Measurements from ENCODE around the gene GJC2. TPM values are rescaled to one million over a fixed set of nuclear protein-coding genes. Genes with fewer than 3 reads are reported as not detected.

Gene GJC2
- total and polyA plus RNA-seq, 3 experiments from 2014 or later: 0.57 to 1.1 TPM; not detected in 1

GRCh38 chr1:228161866-228162265 lies 12.1 kb downstream of the GJC2 start:
- H3K27ac Mint-ChIP-seq: peak overlapping the region in 3 of 8 donors; percentile 43 to 64 (median 55)
- H3K9me3 ChIP-seq (ENCODE audit: low read length): no peaks in the 10 kb centered on the region
- CTCF ChIA-PET: interaction anchor here (1.5 kb wide), 1 partner anchor 16 kb away, joined by 3 read pairs; no protein-coding TSS in a partner anchor
- peaks cover 37% of the 10 kb centered on the region for H3K4me1 ChIP-seq (ENCODE audit: insufficient read depth, low read length)
- H3K36me3 ChIP-seq (ENCODE audit: insufficient read depth, low read length): no peaks in the 10 kb centered on the region
- POLR2A ChIA-PET: no interaction called here
- no peaks in the 10 kb centered on the region for H3K9me3 Mint-ChIP-seq
- H3K4me3 Mint-ChIP-seq: no peak overlapping the region
- peaks cover 0 to 2% (median 0%) of the 10 kb centered on the region in 3 donors for H3K36me3 Mint-ChIP-seq
- no peaks in the 10 kb centered on the region for H3K27me3 Mint-ChIP-seq
- DNase-seq: no peak
- H3K27me3 ChIP-seq (ENCODE audit: insufficient read depth, low read length, poor library complexity, severe bottlenecking): no peaks in the 10 kb centered on the region
- no peak overlapping the region for H3K27ac ChIP-seq (ENCODE audit: low read depth, low read length)
- peaks cover 21 to 49% (median 35%) of the 10 kb centered on the region in 3 donors for H3K4me1 Mint-ChIP-seq
- H3K4me3 ChIP-seq (ENCODE audit: low read length): no peak overlapping the region

DNA sequence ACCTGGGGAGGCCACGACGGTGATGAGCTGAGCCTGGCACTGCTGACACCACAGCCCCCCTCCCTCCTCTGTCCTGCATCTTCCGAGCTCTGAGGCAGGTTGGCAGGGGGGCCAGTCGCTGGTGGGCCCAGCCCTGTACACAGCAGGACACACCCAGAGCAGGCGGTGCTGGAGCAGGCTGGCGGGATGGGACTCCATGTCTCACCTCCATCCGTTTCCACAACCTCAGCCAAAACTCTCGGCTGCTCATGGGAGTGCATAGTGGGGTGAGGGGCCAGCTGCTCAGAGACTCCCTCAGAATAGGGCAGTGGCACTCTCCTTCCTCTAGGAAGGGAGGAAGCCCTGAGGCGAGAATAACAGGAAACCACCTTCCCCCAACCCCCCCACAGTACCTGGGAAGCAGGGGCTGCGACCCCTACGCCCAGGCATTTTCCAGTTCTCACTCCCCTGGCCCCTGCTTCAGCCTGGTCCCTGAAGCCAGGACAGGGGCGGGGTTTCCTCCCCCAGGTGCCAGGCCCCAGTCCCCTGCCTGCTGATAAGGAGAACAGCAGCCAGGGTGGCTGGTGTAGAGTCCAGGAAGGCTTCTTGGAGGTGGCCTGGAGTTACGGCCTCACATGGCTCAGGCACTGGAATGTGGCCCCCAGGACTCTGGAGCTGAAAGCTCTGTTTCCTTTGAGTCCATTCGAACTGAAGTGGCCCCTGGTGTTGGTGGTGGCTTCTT lies 12.7 kb downstream of the GJC2 start:
- Histone ChIP-seq H3K9me3 (ENCODE audit: low read length) (no peaks in the 10 kb centered on the region), H3K36me3 (ENCODE audit: insufficient read depth, low read length) (no peaks in the 10 kb centered on the region), H3K27ac (ENCODE audit: low read depth, low read length) (no peak overlapping the region), H3K4me1 (ENCODE audit: insufficient read depth, low read length) (peaks cover 35% of the 10 kb centered on the region), H3K4me3 (ENCODE audit: low read length) (no peak overlapping the region), H3K27me3 (ENCODE audit: insufficient read depth, low read length, poor library complexity, severe bottlenecking) (no peaks in the 10 kb centered on the region)
- Mint-ChIP-seq H3K4me1 (peaks cover 23 to 46% (median 32%) of the 10 kb centered on the region in 3 donors), H3K4me3 (no peak overlapping the region), H3K9me3 (no peaks in the 10 kb centered on the region), H3K27ac (peak overlapping the region in 4 of 8 donors; percentile 43 to 64 (median 51)), H3K36me3 (peaks cover 0 to 2% (median 0%) of the 10 kb centered on the region in 3 donors), H3K27me3 (no peaks in the 10 kb centered on the region)
- ChIA-PET POLR2A (no interaction called here), CTCF (interaction anchor here (1.5 kb wide), 1 partner anchor 16 kb away, joined by 3 read pairs; no protein-coding TSS in a partner anchor)
- DNase-seq: no peak

- Mint-ChIP-seq H3K4me3 (no peak overlapping the region), H3K9me3 (no peaks in the 10 kb centered on the region), H3K27ac (peak overlapping the region in 5 of 8 donors; percentile 71 to 99 (median 96)), H3K4me1 (peaks cover 23 to 52% (median 38%) of the 10 kb centered on the region in 3 donors), H3K36me3 (peaks cover 0 to 6% (median 2%) of the 10 kb centered on the region in 3 donors), H3K27me3 (no peaks in the 10 kb centered on the region)
- Histone ChIP-seq H3K36me3 (ENCODE audit: insufficient read depth, low read length) (no peaks in the 10 kb centered on the region), H3K4me3 (ENCODE audit: low read length) (no peak overlapping the region), H3K9me3 (ENCODE audit: low read length) (no peaks in the 10 kb centered on the region), H3K27me3 (ENCODE audit: insufficient read depth, low read length, poor library complexity, severe bottlenecking) (no peaks in the 10 kb centered on the region), H3K27ac (ENCODE audit: low read depth, low read length) (no peak overlapping the region), H3K4me1 (ENCODE audit: insufficient read depth, low read length) (peaks cover 35% of the 10 kb centered on the region)
- CTCF ChIA-PET: interaction anchor here (1.1 kb wide), 1 partner anchor 33 kb away, joined by 3 read pairs; no protein-coding TSS in a partner anchor
- no peak for DNase-seq
- POLR2A ChIA-PET: interaction anchor here (4.8 kb wide), 1 partner anchor 23 kb away, joined by 69 read pairs; the partner anchor contains the start of gene GUK1
Measured at GRCh38 chr1:228163007-228163753, 13.4 kb downstream of the GJC2 start.

- DNase-seq: no peak
- H3K36me3 Mint-ChIP-seq: peaks cover 0 to 11% (median 2%) of the 10 kb centered on the region in 3 donors
- no peak overlapping the region for H3K4me3 ChIP-seq (ENCODE audit: low read length)
- POLR2A ChIA-PET: interaction anchor here (4.8 kb wide), 1 partner anchor 24 kb away, joined by 69 read pairs; the partner anchor contains the start of gene GUK1
- H3K27me3 ChIP-seq (ENCODE audit: insufficient read depth, low read length, poor library complexity, severe bottlenecking): no peaks in the 10 kb centered on the region
- H3K4me3 Mint-ChIP-seq: peak overlapping the region; percentile 24 to 71 (median 50)
- H3K9me3 ChIP-seq (ENCODE audit: low read length): no peaks in the 10 kb centered on the region
- no peak overlapping the region for H3K27ac ChIP-seq (ENCODE audit: low read depth, low read length)
- H3K27me3 Mint-ChIP-seq: no peaks in the 10 kb centered on the region
- H3K9me3 Mint-ChIP-seq: no peaks in the 10 kb centered on the region
- H3K27ac Mint-ChIP-seq: peak overlapping the region; percentile 86 to 99 (median 96)
- H3K36me3 ChIP-seq (ENCODE audit: insufficient read depth, low read length): no peaks in the 10 kb centered on the region
- H3K4me1 ChIP-seq (ENCODE audit: insufficient read depth, low read length): peaks cover 35% of the 10 kb centered on the region
- H3K4me1 Mint-ChIP-seq: peaks cover 23 to 58% (median 44%) of the 10 kb centered on the region in 3 donors
- CTCF ChIA-PET: interaction anchor here (1.1 to 3.5 kb wide), 3 partner anchors 26 to 294 kb away, joined by 3 to 57 read pairs (median 15); partner anchors contain the start of gene GUK1
Measured at GRCh38 chr1:228163776-228164519, 14.2 kb downstream of the GJC2 start.

GRCh38 chr1:228164561-228165371 lies 15.0 kb downstream of the GJC2 start:
- CTCF ChIA-PET: interaction anchor here (0.7 to 8.2 kb wide), 18 partner anchors 8 to 601 kb away, joined by 3 to 59 read pairs (median 5); partner anchors contain the start of genes ARF1 and GUK1
- no peaks in the 10 kb centered on the region for H3K27me3 Mint-ChIP-seq

DNA sequence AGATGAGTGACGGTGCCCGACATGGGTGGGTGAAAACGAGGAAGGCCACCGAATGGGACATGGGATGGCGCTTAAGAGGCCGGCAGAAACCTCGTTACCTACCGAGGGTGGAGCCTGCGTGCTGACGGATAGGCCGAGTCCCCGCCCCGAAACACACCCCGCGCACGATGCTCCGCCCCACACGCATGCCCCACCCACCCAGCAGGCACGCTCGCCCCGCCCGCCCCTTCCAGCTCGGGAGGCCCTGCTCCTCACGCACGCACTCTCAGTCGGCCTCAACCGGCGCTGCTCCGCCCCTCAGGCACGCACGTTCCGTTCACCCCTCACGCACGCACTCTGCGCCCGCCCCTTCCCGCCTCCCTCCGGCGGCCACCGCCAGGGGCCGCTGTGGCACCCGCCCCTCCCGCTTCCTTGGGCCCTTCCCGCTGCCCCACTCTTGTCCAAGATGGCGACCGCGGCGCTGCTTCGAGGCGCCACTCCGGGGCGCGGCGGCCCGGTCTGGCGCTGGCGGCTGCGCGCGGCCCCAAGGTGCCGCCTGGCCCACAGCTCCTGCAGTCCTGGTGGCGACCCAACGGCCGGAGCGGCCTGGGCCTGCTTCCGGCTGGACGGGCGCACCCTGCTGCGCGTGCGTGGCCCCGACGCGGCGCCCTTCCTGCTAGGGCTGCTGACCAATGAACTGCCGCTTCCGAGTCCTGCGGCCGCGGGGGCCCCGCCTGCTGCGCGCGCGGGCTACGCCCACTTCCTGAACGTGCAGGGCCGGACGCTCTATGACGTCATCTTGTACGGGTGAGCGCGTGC lies 15.8 kb downstream of the GJC2 start, which contains the start of gene IBA57:
Gene IBA57 (plus strand): TSS at position 433 of the 798 bp plus-strand sequence. CDS start 13 bp downstream, at position 446.
- no peaks in the 10 kb centered on the region for H3K9me3 Mint-ChIP-seq
- CTCF ChIA-PET: interaction anchor here (0.7 to 8.2 kb wide), 21 partner anchors 8 to 601 kb away, joined by 3 to 59 read pairs (median 5); partner anchors contain the start of genes ARF1, GUK1 and MRPL55
- H3K9me3 ChIP-seq (ENCODE audit: low read length): no peaks in the 10 kb centered on the region
- H3K4me3 Mint-ChIP-seq: peak within 1 kb of the TSS; percentile 84 to 95 (median 90)
- H3K4me3 ChIP-seq (ENCODE audit: low read length): peak within 1 kb of the TSS; percentile 89
- H3K36me3 Mint-ChIP-seq: peaks cover 0 to 25% (median 2%) of the 10 kb centered on the region in 3 donors
- peak; percentile 99 to 100 (median 100) for DNase-seq
- H3K27ac Mint-ChIP-seq: peak within 1 kb of the TSS; percentile 94 to 99 (median 97)
- H3K4me1 ChIP-seq (ENCODE audit: insufficient read depth, low read length): peaks cover 35% of the 10 kb centered on the region
- H3K36me3 ChIP-seq (ENCODE audit: insufficient read depth, low read length): no peaks in the 10 kb centered on the region
- peak within 1 kb of the TSS; percentile 97 for H3K27ac ChIP-seq (ENCODE audit: low read depth, low read length)
- no peaks in the 10 kb centered on the region for H3K27me3 Mint-ChIP-seq
- H3K27me3 ChIP-seq (ENCODE audit: insufficient read depth, low read length, poor library complexity, severe bottlenecking): no peaks in the 10 kb centered on the region
- POLR2A ChIA-PET: interaction anchor here (0.5 to 4.8 kb wide), 12 partner anchors 21 to 1466 kb away, joined by 3 to 69 read pairs (median 4); partner anchors contain the start of genes GUK1, MRPL55 and TRIM11
- peaks cover 27 to 65% (median 51%) of the 10 kb centered on the region in 3 donors for H3K4me1 Mint-ChIP-seq

More at GRCh38 chr1:228164561-228165371, 15.0 kb downstream of the GJC2 start:
- peak overlapping the region; percentile 94 to 99 (median 97) for H3K27ac Mint-ChIP-seq
- no peaks in the 10 kb centered on the region for H3K9me3 Mint-ChIP-seq
- no peak for DNase-seq
- peak overlapping the region; percentile 89 for H3K4me3 ChIP-seq (ENCODE audit: low read length)
- H3K36me3 Mint-ChIP-seq: peaks cover 0 to 19% (median 2%) of the 10 kb centered on the region in 3 donors
- H3K4me3 Mint-ChIP-seq: peak overlapping the region; percentile 84 to 94 (median 90)
- peaks cover 25 to 65% (median 51%) of the 10 kb centered on the region in 3 donors for H3K4me1 Mint-ChIP-seq
- H3K27ac ChIP-seq (ENCODE audit: low read depth, low read length): peak overlapping the region; percentile 82
- H3K27me3 ChIP-seq (ENCODE audit: insufficient read depth, low read length, poor library complexity, severe bottlenecking): no peaks in the 10 kb centered on the region
- H3K9me3 ChIP-seq (ENCODE audit: low read length): no peaks in the 10 kb centered on the region
- H3K36me3 ChIP-seq (ENCODE audit: insufficient read depth, low read length): no peaks in the 10 kb centered on the region
- POLR2A ChIA-PET: interaction anchor here (0.5 to 4.8 kb wide), 9 partner anchors 20 to 1466 kb away, joined by 3 to 69 read pairs (median 4); partner anchors contain the start of genes GUK1 and MRPL55
- peaks cover 35% of the 10 kb centered on the region for H3K4me1 ChIP-seq (ENCODE audit: insufficient read depth, low read length)
